AG20443 (cell line): Measurements from ENCODE around the gene CBLL1.

Experiments
- DNase-seq: peaks from one replicate; pipeline ENCODE4 v3.0.0; 2012; ENCODE audit warnings: low spot score, mixed read lengths

The CBLL1 gene

GRCh38 chr7:107744345-107744750 is 406 bp downstream of the CBLL1 start:
- no peak for DNase-seq

GRCh38 chr7:107746006-107746405 is 2.1 kb downstream of the CBLL1 start:
- no peak for DNase-seq

DNA sequence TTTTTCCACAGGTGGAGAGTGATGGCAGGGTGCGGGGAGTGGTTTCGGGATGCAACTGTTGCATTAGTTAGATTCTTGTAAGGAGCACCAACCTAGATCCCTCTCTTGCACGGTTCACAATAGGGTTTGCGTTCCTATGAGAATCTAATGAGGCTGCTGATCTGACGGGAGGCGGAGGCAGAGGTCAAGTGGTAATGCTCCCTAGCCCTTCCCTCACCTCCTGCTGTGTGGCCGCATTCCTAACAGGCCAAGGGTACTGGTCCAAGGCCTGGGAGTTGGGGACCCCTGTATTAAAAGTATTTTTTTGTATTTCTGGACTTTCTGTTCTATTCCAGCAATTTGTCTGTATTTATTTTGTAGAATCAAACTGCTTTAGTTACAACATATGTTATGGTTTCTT is 7.2 kb downstream of the CBLL1 start:
- no peak for DNase-seq

DNA sequence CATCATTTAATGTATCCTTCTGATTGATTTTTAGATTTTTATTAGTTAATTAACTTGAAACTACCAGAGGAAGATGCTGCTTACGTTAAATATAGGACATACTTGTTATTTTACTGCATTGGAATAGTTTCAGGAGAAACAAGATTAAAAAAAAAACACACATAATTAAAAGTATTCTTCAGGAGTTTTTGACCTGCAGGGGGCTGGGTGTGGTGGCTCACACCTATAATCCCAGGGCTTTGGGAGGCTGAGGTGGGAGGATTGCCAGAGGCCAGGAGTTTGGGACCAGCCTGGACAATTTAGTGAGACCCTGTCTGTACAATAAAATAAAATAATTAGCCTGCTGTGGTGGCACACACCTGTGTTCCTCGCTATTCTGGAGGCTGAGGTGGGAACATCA is 10.7 kb downstream of the CBLL1 start:
- no peak for DNase-seq

- no peak for DNase-seq
Observed at GRCh38 chr7:107758667-107759066, 14.7 kb downstream of the CBLL1 start.

DNA sequence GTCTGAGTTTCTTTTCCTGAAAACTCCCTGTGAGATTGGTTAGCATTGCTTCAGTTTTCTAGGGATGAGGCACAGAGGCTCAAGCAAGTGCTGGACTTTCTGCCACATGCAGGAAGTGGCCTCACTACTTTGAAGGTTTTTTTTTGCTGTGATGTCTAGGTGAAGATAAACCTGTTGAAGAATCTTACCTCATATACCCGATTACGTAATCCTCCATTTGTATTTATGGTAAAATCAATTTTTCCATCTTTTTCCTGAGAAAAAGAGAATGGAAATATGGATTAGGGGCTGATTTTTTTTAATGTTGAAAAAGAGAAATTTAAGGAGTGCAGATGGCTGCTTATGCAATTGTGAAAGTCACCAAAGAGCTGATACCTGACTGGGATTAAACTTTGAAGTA is 23.4 kb downstream of the CBLL1 start:
- DNase-seq: no peak

DNA sequence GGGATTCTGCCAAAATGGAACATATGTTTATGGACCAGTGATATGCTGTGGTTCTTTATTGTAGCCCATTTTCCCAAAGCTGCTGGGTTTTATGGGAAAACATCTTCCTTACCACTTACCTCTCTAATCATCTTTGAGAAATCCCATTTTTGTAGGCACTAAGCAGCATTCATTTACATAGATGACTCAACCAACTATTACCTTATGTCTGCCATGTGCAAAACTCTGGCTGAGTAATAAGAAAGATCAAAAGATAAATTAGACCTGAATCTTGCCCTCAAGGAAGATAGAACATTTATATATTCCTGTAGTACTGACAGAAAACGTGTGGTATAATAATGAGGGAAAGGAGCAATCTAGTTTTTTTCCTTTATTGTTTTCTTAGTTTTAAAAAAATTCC is 24.3 kb downstream of the CBLL1 start:
- DNase-seq: no peak

DNA sequence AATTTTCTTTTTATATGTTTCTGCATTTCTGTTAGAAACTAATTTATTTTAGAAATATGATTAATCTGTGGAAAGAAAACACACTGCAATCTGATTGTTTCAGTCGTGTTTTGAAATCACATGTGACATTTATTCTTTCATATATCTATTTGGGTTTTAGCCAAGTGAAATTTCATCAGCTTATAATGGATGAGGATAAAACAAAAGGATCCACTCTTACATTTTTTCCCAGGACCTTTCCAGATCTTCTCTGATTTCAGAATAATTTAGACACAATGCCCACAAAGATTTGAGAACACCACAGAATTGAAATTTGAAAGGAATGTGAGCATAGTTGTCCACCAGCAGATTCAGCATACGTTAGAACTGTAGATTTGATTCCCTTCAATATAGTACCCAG is 29.1 kb downstream of the CBLL1 start:
- DNase-seq: no peak

DNA sequence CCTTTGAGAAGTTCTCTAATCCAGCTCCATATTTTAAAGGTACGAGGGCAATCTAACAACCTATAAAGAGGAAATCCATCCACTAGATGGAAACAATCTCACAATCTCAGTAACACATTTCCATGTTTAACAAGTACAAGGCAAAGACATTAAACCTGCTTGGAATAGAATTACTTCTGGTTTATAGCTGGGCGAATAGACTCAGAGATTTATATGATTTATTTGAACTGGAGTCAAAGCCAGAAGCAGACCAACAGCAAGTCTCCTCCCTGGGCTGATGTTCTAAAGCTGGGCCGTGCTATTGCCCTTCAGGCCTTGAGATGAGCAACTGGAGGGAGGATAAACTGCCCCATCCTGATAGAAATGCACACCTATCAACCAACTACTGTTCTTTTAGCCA is 33.8 kb downstream of the CBLL1 start:
- DNase-seq: no peak

DNA sequence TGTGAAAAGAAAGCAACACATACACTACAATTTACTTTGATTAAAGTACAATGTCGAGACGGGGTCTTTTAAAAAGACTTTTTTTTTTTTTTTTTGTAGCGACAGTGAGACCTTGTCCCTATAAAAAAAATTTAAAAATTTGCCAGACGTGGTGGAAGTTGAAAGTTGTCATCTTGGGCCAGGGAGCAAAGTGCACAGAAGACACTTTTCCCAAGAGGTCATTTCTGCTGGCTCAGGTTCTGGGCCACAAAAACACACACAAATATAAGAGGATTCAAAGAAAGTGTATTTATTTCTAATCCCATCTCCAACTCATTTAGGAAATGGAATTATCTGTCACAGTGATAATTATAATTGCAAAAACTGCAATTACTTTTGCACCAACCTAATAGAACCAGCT is 34.3 kb downstream of the CBLL1 start:
- no peak for DNase-seq

- DNase-seq: no peak
Observed at GRCh38 chr7:107779647-107780099, 35.7 kb downstream of the CBLL1 start.

GRCh38 chr7:107782374-107782773 is 38.4 kb downstream of the CBLL1 start:
- DNase-seq: no peak

- no peak for DNase-seq
Observed at GRCh38 chr7:107783648-107784047, 39.7 kb downstream of the CBLL1 start.

DNA sequence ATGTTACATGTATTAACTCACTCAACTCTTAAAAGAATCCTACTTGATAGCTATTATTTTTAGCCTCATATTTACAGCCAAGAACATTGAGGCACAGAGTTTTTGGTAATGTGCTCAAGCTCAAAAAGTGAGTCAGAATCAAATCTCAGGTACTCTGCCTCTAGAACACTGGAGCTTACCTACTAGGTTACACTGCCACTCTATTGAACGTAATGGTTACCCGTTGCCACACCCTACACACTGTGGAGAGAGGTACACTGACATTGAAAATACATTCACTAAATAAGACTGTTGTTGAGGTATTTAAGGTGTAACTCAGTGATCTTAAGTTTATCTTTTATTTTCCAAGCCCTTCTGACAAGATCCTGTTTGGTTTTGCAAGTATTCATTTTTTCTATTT is 41.2 kb downstream of the CBLL1 start:
- DNase-seq: no peak

- no peak for DNase-seq
Observed at GRCh38 chr7:107785926-107786325, 42.0 kb downstream of the CBLL1 start.

GRCh38 chr7:107788216-107788615 is 44.3 kb downstream of the CBLL1 start:
- DNase-seq: no peak

DNA sequence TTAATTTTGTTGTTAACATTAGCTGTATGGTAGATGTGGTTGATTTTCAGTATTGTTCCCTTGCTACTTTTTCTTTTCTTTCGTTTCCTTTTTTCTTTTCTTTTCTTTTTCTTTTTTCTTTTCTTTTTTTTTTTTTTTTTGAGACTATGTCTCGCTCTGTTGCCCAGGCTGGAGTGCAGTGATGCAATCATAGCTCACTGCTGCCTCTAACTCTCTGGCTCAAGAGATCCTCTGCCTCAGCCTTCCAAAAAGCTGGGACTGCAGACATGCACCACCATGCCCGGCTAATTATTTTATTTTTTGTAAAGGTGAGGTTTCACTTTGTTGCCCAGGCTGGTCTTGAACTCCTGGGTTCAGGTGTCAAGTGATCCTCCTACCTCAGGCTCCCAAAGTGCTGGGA is 44.7 kb downstream of the CBLL1 start:
- DNase-seq: no peak

DNA sequence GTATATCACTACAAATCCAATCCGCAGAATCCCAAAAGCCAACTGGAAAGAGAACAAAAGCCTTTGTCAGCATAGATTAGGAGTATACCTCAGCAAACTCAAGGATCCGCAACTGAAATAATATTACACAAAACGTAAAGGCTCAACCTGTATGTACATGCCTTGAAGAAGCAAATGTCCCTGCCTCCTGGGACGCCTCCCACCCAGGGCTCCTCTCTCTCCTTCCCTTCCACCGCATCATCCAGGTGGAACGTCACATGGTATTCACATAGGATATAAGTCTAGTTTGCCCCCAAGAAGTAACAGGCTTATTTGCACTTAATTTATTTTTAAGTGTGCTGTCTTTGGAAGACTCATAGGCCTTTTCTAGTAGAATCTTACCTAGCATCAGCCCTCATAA is 45.7 kb downstream of the CBLL1 start:
- no peak for DNase-seq

DNA sequence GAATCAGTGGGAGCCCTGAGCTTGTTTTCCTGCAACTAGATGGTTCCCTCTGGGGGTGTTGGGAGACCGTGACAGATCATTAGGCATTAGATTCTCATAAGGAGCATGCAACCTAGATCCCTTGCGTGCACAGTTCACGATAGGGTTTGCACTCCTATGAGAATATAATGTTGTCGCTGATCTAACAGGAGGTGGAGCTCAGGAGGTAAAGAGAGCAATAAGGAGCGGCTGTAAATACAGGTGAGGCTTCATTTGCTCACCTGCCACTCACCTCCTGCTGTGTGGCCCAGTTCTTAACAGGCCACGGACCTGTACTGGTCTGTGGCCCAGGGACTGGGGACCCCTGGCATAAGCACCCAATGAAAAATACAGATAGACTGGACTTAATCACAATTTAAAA is 48.4 kb downstream of the CBLL1 start:
- DNase-seq: no peak

GRCh38 chr7:107799647-107800264 is 55.8 kb downstream of the CBLL1 start:
- no peak for DNase-seq

DNA sequence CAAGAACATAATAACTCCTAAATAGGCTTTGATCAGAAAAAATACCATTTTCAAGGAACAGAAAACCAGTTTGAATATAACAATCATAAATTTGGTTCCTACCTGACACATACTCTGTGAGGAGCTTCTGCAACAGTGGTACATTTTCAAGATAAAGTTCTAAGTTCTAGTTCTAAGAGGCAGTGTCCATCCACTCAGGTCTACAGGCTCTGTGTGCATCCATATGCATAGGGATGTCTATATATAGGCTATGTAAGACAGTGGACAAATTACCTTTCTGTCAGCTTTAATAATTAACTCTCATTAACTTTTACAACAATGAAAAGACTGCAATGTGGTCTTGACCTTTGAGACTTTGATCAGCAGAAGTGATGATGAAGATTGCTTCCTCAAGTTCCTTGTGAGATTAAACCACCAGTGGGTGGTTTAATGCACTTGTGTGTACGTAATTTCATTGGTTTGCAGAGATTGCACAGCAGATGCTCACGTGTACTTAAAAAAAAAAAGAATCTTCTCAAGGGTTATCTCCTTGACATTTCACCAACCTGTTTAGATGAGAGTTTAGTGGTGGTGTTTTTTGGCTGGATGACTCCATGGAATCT is 59.2 kb downstream of the CBLL1 start, which contains the start of gene SLC26A3:
TSS of gene SLC26A3 (minus strand) at position 215 of the 602 bp plus-strand sequence. CDS start 8,714 bp downstream, outside the sequence.
- no peak for DNase-seq

DNA sequence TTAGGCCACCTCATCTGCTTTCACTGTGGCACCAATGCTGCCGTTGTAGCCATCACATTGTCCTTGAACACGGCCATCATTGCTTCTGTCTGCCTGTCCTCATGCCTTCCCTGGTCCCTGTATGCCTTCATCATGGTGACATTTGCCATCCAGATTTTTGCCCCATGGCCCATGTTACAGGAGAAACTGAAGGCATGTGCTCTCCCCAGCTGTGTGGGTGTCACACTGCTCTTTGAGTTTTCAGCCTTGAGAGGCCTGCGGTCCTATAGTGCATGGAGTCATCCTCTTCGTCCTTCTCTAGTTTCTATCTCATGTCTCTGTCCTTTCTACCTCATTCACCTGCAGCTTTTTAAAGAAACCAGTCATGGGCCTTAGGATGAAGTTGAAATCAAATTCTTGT is 65.2 kb downstream of the CBLL1 start:
- DNase-seq: no peak

- no peak for DNase-seq
Observed at GRCh38 chr7:107810626-107811025, 66.7 kb downstream of the CBLL1 start.
